Frontal cortex (tissue), 4 donors: Measurements from ENCODE around the gene B3GAT3. TPM values are rescaled to one million over a fixed set of nuclear protein-coding genes. Genes with fewer than 3 reads are reported as not detected.
A peak's percentile ranks its signal among the peaks of the same experiment; 100 is the strongest.
"Not testable (repeated sequence)": the region's sequence is repeated elsewhere in the genome, so short reads cannot be mapped to it uniquely, and the experiment has no call there.

Experiments used
- DNase-seq, 2 donors: peaks; one replicate each; pipeline ENCODE4 v3.0.0; 2012; ENCODE audit warnings: low spot score in 2 of 2
- FAIRE-seq: peaks from 2 replicates; lab custom pipeline; 2012; peaks lifted over from hg19 to GRCh38; lab: Jason Lieb, UNC
- total RNA-seq: library from RNA; depleted of rRNA; stranded (reverse); fragments of >200 nt; gene quantifications from one replicate; pipeline ENCODE4 v1.2.3, GENCODE V29; 2014
- donor health status: control.
- donor health status: control.
- donor health status: control.

Gene B3GAT3
- total RNA-seq, 1 donor from 2014 or later: 21.6 TPM

GRCh38 chr11:62588966-62589637 lies 32.7 kb downstream of the B3GAT3 start:
- FAIRE-seq: no peak
- DNase-seq: no peak

- not testable (repeated sequence) for DNase-seq
These were observed 36.4 kb downstream of the B3GAT3 start for GRCh38 chr11:62585356-62585755.

DNA sequence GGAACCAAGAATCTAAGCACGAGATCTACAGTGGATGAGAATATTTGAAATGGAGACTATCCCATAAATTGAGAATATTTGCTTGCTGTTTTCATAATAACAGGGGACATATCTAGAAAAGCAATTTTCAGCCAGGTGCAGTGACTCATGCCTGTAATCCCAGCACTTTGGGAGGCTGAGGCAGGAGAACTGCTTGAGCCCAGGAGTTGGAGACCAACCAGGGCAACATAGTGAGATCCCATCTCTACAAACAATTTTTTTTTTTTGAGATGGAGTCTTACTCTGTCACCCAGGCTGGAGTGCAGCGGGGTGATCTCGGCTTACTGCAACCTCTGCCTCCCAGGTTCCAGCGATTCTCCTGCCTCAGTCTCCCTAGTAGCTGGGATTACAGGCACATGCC lies 40.1 kb downstream of the B3GAT3 start:
- not testable (repeated sequence) for DNase-seq, FAIRE-seq

More at GRCh38 chr11:62585356-62585755, 36.4 kb downstream of the B3GAT3 start:
- not testable (repeated sequence) for FAIRE-seq

- FAIRE-seq: no peak
- DNase-seq: no peak
These were observed 40.6 kb downstream of the B3GAT3 start for GRCh38 chr11:62580959-62581715.

DNA sequence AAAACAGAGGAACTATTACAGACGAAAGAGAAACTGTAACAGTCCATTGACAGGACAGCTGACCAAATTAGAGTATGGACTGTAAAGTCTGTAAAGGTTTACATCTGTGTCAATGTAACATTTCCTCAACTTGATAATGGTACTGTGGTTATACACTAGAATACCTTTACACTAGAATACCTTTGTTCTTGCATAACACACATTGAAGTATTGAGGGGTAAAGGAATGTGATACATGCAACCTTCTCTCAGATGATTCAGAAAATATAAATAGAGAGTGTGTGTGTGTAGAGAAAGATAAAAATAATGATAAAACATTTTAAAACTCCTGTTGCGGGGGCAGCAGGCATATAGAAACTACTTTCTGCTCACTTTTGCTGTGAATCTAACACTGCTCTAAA lies 42.5 kb downstream of the B3GAT3 start:
- no peak for DNase-seq
- FAIRE-seq: no peak

DNA sequence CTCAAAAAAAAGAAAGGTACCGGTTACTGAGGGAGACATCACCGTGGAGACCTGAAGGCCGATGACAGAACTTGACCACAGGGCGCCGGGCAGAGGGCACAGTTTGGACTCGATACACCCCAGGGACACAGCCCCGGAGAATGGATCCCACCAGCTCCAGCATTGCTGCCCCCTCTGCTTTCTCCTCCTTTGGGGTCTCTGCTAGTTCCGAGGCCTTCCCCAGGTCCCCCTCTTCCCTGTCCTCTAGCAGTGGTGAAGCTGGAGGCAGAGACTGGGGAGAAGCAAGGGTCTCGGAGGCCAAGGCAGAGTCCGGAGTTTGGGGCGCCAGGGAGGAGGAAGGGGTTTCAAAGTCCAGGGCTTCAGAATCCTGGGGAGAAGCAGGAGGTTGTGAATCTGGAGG lies 43.2 kb downstream of the B3GAT3 start:
- DNase-seq (no peak), FAIRE-seq (no peak)

GRCh38 chr11:62577046-62577714 lies 44.6 kb downstream of the B3GAT3 start:
- DNase-seq (no peak), FAIRE-seq (no peak)

DNA sequence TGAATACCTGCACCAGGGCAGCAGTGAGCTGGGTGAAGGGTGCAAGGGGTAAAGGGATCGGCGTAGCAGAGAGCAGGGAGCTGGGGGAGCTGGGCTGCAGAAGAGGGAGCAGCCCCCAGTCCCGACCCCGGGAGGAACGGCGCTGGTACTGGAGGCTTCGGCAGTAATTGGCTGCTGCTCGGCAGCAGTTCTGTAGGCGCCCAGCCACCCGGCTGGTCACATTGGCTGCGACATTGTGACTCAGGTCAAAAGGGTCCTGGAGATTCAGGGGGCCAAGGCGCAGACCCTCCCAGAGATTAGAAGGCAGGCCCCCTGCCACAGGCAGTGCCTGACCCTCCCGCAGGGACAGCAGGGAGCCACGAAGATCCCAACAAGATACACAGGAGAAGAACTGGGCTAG lies 45.9 kb downstream of the B3GAT3 start:
- no peak for FAIRE-seq

GRCh38 chr11:62575156-62575555 lies 46.6 kb downstream of the B3GAT3 start:
- DNase-seq: no peak
- FAIRE-seq: no peak

More for the DNA sequence above, 45.9 kb downstream of the B3GAT3 start:
- DNase-seq: no peak

DNA sequence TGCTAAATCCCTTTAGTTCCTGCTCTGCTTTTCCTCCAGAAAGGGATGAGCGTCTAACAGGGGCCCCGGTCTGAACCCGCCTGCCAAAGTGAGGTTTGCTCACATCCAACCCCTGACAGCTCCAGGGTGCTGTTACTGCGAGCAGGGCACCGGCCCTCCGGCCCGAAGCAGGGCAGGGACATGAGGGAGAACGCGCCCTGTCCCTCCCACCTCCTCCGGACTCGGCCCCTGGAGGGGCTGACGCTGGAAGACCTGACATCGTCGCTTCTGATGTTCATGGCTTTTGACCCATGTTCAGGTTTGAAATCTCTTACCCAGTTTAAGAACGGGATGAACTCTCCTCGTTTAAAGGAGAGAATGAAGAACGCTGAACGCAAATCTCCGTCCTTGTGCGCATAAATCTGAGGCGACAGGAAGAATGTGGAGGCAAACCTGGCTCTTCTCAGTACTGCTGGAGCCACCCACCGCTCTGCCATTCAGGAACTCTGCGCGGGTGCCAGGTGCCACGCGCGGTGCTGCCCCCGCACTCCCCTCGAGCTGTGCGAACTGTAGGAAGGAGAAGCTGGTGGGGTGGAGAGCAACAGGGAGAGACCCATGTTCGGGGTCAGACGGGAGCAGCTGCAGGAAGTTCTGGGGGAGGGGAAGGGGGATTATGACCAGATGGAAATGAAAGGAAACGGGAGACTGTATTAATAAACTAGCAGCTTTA lies 47.3 kb downstream of the B3GAT3 start:
- DNase-seq (peak in 1 of 2 donors; percentile 49), FAIRE-seq (no peak)

DNA sequence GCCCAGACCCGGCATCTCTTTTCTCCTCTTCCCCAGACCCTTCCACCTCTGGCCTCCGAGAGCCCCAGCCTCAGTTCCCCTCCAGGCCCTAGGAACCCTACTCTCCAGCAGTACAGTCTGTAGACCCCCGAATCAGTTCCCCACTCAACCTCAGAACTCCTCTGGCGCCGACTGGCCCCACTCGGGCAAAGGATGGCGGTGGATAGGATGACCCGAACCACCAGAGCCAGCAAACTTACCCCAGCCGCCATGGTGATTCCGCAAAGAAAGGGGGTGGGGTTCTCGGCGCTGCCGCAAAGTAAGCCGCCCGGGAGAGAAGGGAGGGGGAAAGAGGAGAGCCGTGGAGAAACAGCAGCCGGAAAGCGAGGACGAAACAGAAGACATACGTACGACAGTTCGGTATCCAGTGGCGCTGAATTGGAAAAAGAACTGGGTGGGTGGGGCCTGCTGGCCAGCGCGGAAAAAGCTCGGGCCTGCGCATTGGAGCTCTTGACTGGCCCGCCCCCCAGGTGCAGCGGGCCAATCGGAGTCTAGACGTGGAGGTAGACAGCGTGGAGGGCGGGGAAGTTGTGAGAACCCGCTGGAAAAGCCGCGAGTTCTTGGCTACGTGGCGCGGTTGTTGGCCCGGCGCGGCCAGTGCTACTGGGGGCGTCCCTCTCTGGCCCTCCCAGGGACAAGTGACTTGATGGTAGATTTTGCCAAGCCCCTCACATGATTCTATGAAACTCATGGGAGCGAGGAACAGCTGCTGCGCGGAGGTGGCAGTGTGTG lies 48.0 kb downstream of the B3GAT3 start, which contains the start of gene EEF1G:
EEF1G (minus strand) TSS at position 300 of the 771 bp plus-strand sequence; CDS start at position 251, 49 bp downstream.
- DNase-seq (peak; percentile 87 to 97), FAIRE-seq (no peak)

GRCh38 chr11:62573006-62573591 lies 48.7 kb downstream of the B3GAT3 start:
- DNase-seq (no peak), FAIRE-seq (no peak)

- DNase-seq: no peak
- no peak for FAIRE-seq
These were observed 49.4 kb downstream of the B3GAT3 start for GRCh38 chr11:62572431-62572830.

- DNase-seq, FAIRE-seq: not testable (repeated sequence)
These were observed 50.3 kb downstream of the B3GAT3 start for GRCh38 chr11:62571493-62571892.

GRCh38 chr11:62570903-62571302 lies 50.9 kb downstream of the B3GAT3 start:
- not testable (repeated sequence) for FAIRE-seq, DNase-seq

DNA sequence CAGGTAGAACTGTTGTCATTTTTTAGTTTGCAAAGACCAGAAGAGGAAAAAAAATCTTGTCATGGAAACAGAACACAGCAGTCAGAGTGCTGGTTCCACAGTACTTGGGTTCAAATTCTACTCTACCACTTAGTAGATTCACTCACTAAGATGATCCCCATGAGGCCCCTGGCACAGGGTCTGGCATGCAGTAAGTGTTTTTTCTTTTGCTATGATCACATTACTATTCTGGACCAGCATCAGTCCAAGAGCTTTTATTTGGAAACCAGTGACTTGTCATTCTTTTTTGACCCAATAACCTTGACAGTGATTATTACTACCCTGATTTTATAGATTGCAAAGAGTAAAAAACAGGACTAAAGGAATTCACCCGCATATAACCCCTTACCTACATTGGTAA lies 52.2 kb downstream of the B3GAT3 start:
- FAIRE-seq: no peak
- DNase-seq: no peak

GRCh38 chr11:62567018-62567633 lies 54.7 kb downstream of the B3GAT3 start:
- DNase-seq: no peak
- no peak for FAIRE-seq

- DNase-seq (no peak), FAIRE-seq (no peak)
These were observed 55.5 kb downstream of the B3GAT3 start for GRCh38 chr11:62566247-62566646.
